Mesothelial cell of epicardium (in vitro differentiated cells): ENCODE measurements around the gene TUBB6. TPM values are rescaled to one million over a fixed set of nuclear protein-coding genes. Genes with fewer than 3 reads are reported as not detected.

Source experiments
- DNase-seq, 2 experiments: peaks; one replicate each; pipeline ENCODE4 v3.0.0; 2021; ENCODE audit warnings: low spot score in 2 of 2; ENCODE audit not compliant: unreplicated experiment in 2 of 2
- H3K27ac Mint-ChIP-seq: 2 replicates; pipeline ENCODE4 v1.8.0; 2021; ENCODE audit warnings: mixed read lengths
- H3K27me3 Mint-ChIP-seq: 2 replicates; pipeline ENCODE4 v1.8.0; 2021; ENCODE audit warnings: low read depth, mixed read lengths
- H3K36me3 Mint-ChIP-seq: 2 replicates; pipeline ENCODE4 v1.8.0; 2021; ENCODE audit warnings: mixed read lengths
- H3K4me1 Mint-ChIP-seq: 2 replicates; pipeline ENCODE4 v1.8.0; 2021; ENCODE audit warnings: mixed read lengths
- H3K4me3 Mint-ChIP-seq: 2 replicates; pipeline ENCODE4 v1.8.0; 2021; ENCODE audit warnings: mild to moderate bottlenecking, moderate library complexity, mixed read lengths
- H3K9me3 Mint-ChIP-seq: 2 replicates; pipeline ENCODE4 v1.8.0; 2021; ENCODE audit warnings: mixed read lengths
- CTCF ChIP-seq: fragments of 200-600 bp; sonication (generic); IDR thresholded peaks from one replicate; pipeline ENCODE4 v1.5.0; 2021; ENCODE audit warnings: antibody characterized with exemption; ENCODE audit not compliant: unreplicated experiment
- total RNA-seq: library from RNA; stranded (reverse); gene quantifications from 3 replicates; pipeline ENCODE4 v1.2.1, GENCODE V29; 2021

Gene TUBB6
- total RNA-seq, 1 donor from 2014 or later = 55.0 TPM

- H3K27ac Mint-ChIP-seq = peak overlapping the region; percentile 18
- TF ChIP-seq CTCF = no peak
- H3K36me3 Mint-ChIP-seq = no peaks in the 10 kb centered on the region
- no peaks in the 10 kb centered on the region for H3K9me3 Mint-ChIP-seq
- DNase-seq = peak in 1 of 2 experiments; percentile 64
- peaks cover 34% of the 10 kb centered on the region for H3K27me3 Mint-ChIP-seq
- peaks cover 20% of the 10 kb centered on the region for H3K4me1 Mint-ChIP-seq
- H3K4me3 Mint-ChIP-seq = peak overlapping the region; percentile 73
Observed at GRCh38 chr18:12287684-12288402, 20.2 kb upstream of the TUBB6 start.

- DNase-seq = no peak
- H3K27ac Mint-ChIP-seq = peak overlapping the region; percentile 18
- TF ChIP-seq CTCF = no peak
- H3K36me3 Mint-ChIP-seq = no peaks in the 10 kb centered on the region
- H3K9me3 Mint-ChIP-seq = no peaks in the 10 kb centered on the region
- H3K4me1 Mint-ChIP-seq = peaks cover 20% of the 10 kb centered on the region
- peak overlapping the region; percentile 73 for H3K4me3 Mint-ChIP-seq
- H3K27me3 Mint-ChIP-seq = peaks cover 34% of the 10 kb centered on the region
Observed at GRCh38 chr18:12288403-12288755, 19.7 kb upstream of the TUBB6 start.

- TF ChIP-seq CTCF = no peak
- Mint-ChIP-seq H3K4me1 (peaks cover 16% of the 10 kb centered on the region), H3K36me3 (no peaks in the 10 kb centered on the region), H3K4me3 (no peak overlapping the region), H3K9me3 (no peaks in the 10 kb centered on the region), H3K27me3 (peaks cover 34% of the 10 kb centered on the region), H3K27ac (no peak overlapping the region)
- DNase-seq = no peak
Observed at GRCh38 chr18:12290086-12290485, 18.0 kb upstream of the TUBB6 start.

- peaks cover 16% of the 10 kb centered on the region for H3K4me1 Mint-ChIP-seq
- no peak for DNase-seq
- H3K4me3 Mint-ChIP-seq = no peak overlapping the region
- H3K27ac Mint-ChIP-seq = no peak overlapping the region
- TF ChIP-seq CTCF = no peak
- H3K9me3 Mint-ChIP-seq = no peaks in the 10 kb centered on the region
- peaks cover 34% of the 10 kb centered on the region for H3K27me3 Mint-ChIP-seq
- H3K36me3 Mint-ChIP-seq = no peaks in the 10 kb centered on the region
Observed at GRCh38 chr18:12291161-12291560, 16.9 kb upstream of the TUBB6 start.

GRCh38 chr18:12291690-12292089 is 16.4 kb upstream of the TUBB6 start:
- H3K36me3 Mint-ChIP-seq = no peaks in the 10 kb centered on the region
- TF ChIP-seq CTCF = no peak
- no peak overlapping the region for H3K4me3 Mint-ChIP-seq
- no peak overlapping the region for H3K27ac Mint-ChIP-seq
- no peak for DNase-seq
- H3K9me3 Mint-ChIP-seq = no peaks in the 10 kb centered on the region
- H3K27me3 Mint-ChIP-seq = peaks cover 31% of the 10 kb centered on the region
- H3K4me1 Mint-ChIP-seq = peaks cover 18% of the 10 kb centered on the region
